Inflammatory macrophage (primary cell): Measurements from ENCODE around the gene GHITM.
"Not testable (repeated sequence)": the region's sequence is repeated elsewhere in the genome, so short reads cannot be mapped to it uniquely, and the experiment has no call there.

ENCODE experiments used
- DNase-seq, 2 donors: peaks; one replicate each; pipeline ENCODE4 v3.0.0-alpha.2; 2020 to 2022
- total RNA-seq, 18 experiments: gene quantifications; one replicate each; lab custom pipeline; 2026; ENCODE audit warnings: mixed read lengths in 6 of 18, inconsistent platforms in 2 of 18; lab: John Stamatoyannopoulos, UW

Gene GHITM, protein sequence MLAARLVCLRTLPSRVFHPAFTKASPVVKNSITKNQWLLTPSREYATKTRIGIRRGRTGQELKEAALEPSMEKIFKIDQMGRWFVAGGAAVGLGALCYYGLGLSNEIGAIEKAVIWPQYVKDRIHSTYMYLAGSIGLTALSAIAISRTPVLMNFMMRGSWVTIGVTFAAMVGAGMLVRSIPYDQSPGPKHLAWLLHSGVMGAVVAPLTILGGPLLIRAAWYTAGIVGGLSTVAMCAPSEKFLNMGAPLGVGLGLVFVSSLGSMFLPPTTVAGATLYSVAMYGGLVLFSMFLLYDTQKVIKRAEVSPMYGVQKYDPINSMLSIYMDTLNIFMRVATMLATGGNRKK
- total RNA-seq, result 241 to 487 (median 380) reads per million in 18 experiments

DNA sequence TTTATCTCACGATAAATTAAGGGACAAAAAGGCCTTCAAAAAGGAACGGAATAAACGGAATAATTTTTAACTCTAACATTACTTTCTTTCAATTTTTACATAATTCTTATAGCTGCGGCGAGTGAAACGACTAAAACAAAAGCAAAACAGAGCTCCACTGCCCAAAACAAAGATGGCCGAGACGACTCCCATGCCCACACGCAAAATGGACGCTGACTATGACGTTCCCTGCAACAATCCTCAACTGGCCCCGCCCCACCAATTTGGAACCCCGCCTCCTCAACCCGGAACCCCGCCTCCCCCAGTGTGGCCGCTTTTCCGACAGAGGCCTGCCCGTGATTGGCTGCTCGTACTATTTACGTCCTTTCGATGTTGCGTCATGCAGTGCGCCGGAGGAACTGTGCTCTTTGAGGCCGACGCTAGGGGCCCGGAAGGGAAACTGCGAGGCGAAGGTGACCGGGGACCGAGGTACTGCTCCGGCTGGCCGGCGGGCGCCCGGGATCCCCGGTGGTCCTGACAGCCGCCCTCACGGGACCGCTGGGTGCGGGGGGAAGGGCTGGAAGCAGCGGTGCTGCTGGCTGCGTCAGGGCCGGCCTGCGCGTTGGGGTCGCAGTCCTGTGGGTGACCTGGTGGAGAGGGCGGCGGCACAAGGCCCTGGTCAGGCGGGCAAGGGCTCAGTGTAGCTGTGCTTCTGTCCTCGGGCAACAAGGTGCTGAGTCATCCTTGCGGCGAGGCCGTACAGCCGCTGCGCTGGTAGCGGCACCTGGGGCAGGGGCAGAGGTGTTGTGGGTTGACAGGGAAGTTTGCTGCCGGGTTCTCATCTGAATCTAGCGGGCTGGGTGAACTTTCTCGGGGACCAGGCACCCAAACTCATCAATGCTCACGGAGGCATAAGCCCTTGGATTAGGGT is at the start of gene GHITM:
Gene GHITM (plus strand): TSS at position 384 of the 910 bp plus-strand sequence. CDS start 1,992 bp downstream, outside the sequence.
- DNase-seq, result peak; percentile 99

DNA sequence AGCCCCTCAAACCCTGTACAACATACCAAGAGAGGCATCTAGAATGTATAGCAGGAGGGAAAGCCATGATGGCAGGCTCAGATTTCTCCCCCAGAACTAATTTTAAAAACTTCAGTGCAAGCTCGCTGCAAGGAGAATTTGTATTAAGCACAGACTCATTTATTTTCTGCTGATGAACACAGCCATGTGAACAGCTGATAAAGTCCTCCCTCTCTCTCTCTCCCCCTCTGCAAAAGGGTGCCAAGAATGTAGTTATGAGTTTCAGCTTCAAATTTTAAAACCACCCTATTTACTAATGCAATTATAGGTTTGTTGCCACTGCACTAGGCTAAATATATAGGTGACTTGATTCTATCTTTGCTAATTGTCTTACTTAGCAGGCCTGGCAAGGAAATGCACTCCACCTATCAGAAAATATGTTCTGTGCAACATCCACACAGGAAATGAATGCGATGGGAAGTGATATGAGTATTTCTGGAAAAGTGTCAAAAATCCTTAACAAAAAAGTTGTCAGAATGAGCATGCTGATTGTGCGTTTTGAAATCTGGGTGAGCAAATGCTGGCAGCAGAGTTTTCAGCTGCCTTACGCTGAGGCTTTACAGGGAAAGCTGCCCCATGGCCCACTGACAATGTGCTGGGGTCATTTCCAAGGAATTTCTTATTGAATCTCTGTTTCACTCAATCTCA is 43.4 kb upstream of the GHITM start:
- DNase-seq, result no peak

DNA sequence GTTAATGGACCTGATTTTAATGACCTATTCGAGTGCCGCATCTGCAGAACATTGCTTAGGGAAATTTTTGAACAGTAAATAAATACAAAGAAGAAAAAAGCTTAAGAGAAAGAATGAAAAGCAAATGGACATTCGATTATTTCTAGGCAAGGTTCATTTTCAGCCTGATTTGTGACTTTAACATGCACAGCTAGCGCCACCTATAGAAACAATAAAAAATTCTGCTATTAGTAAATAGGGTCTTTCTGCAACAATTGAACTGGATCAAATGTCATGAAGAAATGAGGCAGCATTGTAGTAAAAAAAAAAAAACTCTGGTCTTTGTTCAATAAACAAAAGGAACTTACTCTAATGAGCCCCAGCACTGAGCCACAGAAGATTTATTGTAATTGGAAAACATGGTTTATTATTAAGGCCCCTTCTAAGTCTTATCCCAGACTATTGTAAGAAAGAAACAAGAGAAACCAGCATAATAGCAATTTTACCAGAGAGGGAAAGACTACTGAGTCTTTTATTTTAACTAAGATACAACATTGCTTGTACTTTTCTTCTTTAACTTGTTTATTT is 41.4 kb upstream of the GHITM start:
- DNase-seq, result no peak

DNA sequence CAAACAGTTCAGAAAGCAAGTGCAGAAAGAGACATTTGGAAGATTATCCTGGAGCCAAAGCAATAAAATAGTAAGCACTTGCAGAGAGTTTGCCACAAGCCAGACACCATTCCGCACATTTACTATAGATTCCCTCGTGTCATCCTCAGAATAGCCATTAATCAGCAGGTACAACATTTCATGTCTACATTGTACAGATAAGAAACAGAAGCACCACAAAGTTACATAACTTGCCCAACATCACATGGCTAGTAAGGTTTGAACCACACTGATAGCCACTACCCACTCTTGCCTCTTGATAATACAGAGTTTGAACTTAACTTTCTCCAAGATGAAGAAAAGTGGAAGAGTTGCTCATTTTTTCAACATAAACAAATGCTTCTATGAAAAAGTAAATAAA is 40.6 kb upstream of the GHITM start:
- DNase-seq, result no peak

DNA sequence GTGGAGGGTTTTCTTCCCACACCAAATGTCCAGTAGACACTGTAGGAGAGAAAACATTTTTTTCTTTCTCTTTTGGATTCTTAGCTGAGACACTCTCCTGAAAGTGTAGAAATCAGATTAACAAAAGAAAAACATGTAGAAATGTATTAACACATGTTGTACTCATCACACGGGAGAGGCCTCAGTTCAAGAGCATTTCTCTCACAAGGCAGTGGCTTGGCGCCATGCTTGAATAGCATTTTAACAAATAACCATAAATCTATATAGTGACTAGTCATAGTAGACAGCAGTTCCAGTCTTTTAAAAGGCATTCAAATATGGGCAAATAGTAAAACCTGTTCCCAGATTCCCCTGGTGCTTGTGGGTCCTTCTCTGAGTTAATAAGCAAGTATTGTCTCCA is 38.3 kb upstream of the GHITM start:
- DNase-seq, result no peak

DNA sequence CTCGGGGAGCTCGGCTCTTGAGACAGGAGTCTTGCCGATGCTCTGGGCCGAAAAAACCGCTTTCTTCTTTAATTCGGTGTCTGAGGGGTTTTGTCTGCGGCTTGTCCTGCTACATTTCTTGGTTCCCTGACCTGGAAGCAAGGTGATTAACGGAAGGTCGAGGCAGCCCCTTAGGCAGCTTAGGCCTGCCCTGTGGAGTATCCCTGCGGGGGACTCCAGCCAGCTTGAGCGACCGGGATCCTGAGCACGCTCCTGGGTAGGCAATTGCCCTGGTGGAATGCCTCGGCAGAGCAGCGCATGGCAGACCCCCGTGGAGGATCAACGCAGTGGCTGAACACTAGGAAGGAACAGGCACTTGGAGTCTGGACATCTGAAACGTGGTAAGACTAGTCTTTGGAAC is 30.5 kb upstream of the GHITM start:
- no peak for DNase-seq

DNA sequence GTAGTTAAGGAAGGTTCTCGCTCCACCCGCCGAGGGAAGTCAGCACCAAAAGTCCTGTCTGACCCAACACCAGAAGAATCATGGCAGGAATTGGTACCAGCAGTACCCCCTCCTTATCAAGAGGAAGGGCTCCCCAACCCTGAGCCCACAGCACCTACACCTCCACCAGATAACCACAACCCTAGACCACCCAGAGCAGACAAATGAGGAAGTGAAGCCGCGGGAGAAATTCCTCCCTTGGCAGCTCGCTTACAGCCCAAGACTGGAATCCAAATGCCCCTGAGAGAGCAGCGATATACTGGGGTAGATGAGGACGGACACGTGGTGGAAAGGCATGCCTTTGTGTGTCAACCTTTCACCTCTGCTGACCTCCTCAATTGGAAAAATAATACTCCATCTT is 29.5 kb upstream of the GHITM start:
- DNase-seq, result not testable (repeated sequence)

DNA sequence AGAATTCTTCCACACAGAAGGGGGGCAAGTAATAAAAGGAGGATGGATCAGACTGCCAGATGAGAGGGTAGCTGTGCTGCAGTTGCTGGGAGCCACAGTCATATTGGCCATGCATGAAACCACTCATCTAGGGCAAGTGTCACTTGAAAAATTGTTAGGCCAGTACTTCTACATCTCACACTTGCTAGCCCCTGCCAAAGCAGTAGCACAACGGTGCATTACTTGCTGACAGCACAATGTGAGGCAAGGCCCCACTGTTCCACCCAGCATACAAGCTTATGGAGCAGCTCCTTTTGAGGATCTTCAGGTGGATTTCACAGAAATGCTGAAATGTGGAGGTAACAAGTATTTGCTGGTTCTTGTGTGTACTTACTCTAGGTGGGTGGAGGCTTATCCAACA is 25.8 kb upstream of the GHITM start:
- not testable (repeated sequence) for DNase-seq

DNA sequence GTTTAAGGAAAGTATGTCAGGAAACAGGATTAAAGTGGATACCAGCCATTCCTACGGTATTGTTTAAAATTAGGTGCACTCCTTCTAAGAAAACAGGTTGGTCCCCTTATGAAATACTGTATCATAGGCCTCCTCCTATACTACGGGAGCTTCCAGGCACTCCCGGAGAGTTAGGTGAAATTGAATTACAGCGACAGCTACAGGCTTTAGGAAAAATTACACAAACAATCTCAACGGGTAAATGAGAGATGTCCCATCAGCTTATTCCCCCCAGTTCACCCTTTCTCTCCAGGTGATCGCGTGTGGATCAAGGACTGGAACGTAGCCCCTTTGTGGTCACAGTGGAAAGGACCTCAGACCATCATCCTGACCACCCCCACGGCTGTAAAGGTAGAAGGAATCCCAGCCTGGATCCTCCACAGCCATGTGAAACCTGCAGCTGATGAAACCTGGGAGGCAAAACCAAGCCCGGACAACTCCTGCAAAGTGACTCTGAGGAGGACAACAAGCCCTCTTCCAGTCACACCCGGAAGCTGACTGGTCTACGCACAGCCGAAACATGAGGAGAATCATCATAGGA is 25.1 kb upstream of the GHITM start:
- no peak for DNase-seq

DNA sequence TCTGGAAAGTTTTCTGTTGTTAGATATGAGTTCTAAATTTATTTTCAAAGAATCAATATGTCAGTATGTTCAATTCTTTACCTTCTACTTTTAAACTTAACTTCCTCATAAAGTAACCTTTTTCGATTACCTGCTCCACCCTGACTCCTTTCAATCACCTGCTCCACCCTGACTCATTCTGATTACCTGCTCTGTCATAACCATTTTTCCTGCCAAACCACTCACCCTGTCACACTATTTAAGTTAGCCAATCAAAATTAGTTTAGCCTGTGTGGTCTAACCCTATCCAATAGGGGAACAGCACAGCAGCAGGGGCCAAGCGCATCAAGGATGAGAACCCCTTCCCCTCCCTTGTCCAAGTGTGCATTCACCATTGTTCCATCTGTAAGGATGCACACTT is 22.1 kb upstream of the GHITM start:
- DNase-seq, result not testable (repeated sequence)

DNA sequence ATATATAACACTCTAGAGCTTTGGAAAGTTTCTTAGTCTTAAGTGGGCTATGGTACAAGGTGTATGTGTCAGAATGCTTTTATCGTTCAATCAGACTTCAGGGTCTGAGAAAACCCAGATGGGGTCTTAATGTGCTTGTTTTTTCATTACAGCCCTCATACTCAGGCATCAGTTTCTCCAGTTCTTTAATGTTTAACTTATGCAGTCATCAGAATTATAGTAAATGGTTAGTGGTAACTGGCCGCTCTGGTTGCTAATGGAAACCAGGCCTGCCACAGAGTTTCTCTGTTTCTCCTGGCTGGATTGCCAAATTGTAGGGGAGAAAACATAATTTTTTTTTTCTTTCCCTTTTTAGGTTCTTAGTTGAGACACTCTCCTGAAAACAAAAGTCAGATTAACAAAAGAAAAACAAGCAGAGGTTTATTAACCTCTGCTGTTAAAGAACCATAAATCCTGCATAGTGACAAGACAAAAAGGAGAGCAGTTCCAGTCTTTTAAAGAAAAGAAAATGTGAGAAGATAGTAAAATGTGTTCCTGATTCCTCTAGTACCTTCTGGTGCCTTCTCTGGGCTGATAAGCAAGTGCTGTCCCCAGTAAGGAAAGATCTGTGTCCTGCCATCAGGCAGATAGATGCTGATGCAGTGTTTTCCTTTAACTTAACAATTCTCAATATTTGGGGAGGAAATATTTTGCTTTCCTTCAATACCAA is 21.5 kb upstream of the GHITM start:
- no peak for DNase-seq

DNA sequence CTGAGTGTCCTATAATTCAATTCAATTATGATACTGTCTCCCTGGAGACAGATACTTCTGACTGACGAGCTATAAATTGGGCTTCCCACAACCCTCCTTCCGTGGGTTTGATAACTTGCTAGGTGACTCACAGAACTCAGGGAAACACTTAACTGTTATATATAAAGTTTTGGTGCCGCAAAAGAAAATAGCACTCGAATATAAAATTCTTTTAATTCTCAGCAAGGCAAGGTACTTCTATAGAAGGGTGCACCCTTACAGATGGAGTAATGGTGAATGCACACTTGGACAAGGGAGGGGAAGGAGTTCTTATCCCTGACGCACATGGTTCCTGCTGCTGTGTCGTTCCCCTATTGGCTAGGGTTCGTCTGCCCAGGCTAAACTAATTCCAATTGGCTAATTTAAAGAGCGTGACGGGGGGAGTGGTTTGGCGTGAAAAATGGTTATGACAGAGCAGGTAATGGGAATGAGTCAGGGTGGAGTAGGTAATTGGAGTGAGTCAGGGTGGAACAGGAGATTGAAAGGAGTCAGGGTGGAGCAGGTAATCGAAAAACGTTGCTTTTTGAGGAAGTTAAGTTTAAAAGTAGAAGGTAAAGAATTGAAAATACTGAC is 20.8 kb upstream of the GHITM start:
- DNase-seq, result no peak

DNA sequence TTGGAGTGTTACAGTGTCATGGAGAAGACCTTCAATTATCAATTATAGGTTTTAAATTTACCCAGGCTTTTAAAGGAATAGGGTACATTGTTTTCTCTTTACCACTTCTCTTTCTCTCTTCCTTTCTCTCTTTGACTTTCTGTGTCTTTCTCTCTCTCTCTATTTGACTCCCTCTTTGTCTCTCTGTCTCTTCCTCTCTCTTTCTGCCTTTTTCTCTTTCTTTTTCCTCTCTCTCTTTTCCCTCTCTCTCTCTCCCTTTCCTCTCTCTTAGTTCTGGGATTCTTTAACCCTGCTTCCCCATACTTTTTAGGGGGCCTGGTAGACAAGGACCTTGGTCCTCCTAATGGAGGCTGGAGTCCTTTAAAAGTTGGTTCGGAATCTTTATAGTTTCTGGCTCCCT is 15.9 kb upstream of the GHITM start:
- DNase-seq, result no peak

DNA sequence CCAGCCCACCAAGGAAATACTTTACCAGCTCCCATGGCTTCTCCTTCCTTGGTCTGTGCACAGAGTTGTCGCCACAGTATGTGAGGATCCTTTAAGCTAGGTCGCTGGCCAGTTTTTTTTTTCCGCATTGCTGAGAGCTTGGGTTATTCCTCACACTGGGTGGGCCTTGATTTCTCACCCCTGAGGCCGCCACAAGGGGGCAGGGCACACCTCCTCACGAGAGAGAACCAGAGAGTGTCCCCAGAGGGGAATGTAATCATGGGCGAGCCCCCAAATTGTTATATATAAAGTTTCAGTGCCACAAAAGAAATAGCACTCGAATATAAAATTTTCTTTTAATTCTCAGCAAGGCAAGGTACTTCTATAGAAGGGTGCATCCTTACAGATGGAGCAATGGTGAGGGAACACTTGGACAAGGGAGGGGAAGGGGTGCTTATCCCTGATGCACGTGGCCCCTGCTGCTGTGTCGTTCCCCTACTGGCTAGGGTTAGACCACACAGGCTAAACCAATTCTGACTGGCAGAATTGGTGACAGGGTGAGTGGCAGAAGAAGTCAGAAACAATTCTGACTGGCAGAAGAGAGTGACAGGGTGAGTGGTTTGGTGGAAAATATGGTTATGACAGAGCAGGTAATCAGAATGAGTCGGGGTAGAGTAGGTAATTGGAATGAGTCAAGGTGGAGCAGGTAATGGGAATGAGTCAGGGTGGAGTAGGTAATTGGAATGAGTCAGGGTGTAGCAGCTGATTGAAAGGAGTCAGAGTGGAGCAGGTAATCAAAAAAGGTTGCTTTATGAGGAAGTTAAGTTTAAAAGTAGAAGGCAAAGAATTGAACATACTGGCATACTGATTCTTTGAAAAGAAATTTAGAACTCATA is 13.2 kb upstream of the GHITM start:
- DNase-seq, result not testable (repeated sequence)

DNA sequence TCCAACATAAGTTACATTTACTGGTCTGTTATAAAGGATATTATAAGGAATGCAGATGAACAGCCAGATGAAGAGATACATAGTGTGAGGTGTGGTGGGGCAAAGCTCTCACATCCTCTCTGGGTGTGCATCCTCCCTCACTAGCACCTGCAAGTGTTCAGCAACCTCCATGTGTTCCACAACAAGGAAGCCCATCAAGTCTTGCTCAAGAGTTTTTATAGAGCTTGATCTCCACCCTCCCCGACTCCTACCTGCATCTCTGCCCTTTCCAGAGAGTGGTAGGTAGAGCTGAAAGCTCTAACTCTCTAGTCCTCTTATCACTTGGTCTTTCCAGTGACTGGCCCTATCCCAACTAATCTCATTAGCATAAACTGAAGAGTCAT is 12.5 kb upstream of the GHITM start:
- DNase-seq, result no peak

DNA sequence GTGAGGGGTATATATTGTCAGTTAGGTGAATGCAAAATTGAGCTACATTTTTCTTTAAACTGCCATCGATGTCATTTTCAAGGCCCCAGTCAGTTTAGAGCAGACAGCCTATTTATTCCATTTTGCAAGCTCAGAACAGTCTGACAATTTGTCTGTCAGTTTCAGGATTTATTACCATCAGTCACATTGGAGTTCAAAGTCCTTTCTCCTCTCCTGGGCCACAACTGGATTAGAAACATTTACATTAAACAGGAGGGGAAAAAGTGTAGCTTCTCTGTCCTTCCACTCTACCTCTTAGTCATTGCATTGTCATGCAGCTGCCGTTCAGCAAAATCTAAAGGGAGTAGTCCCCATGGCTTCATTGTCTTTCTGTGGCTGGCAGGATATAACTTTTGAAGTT is 3.5 kb upstream of the GHITM start:
- DNase-seq, result no peak

DNA sequence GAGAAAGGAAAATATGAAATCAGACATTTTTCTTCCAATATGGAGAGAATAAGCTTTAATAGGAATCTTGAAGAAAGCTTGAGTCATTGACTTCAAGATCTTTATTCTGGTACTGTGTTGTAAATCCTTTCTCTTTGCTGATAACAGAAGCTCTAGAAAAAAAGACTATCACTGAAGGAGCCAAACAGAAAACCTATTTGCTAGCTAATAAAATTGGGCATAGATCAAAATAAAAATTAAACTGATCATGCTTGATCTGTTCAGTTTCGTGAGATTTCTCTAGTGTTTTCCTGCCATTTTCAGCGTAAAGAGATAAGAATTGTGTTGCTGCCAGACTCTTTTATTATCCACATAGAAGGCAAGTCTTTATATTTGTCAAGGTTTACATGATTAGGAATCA is 1.5 kb upstream of the GHITM start:
- no peak for DNase-seq

DNA sequence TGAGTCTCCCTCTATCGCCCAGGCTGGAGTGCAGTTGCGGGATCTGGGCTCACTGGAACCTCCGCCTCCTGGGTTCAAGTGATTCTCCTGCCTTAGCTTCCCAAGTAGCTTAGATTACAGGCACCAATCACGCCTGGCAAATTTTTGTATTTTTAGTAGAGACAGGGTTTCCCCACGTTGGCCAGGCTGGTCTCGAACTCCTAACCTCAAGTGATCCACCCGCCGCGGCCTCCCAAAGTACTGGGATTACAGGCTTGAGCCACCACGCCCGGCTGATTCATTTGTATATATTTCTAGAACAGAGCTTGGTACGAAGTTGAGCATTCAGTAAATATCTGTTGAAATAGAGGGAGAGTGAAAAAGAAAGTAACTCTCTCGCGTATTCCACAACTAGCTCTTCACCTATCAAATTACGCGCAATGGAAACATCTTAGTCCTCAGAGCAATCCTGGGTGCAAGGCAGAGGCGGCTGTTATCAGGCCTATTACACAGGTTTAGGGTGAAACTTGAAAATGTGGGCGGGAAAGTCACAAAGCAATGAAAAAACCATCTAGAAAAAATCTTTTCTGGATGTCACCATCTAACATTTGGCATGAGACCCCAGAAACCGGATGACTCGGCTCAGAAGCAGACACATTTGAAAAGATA is 707 bp upstream of the GHITM start:
- DNase-seq, result no peak

DNA sequence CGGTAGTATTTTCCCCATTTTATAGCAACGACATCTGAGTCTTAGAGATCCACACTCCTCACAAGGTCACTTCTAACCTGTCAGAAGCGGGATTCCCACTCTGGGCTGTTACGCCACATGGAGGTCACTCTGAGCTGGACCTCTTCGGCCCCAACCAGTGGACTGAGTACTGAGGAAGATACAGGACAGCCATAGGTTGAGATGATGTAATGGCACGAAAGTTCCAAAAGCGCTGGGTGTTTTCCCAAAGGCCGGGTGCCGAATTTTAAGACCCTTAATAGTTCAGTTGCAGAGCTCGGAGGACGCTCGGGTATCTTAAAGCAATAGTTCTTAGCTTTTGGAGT is 699 bp downstream of the GHITM start:
- DNase-seq, result peak; percentile 30

DNA sequence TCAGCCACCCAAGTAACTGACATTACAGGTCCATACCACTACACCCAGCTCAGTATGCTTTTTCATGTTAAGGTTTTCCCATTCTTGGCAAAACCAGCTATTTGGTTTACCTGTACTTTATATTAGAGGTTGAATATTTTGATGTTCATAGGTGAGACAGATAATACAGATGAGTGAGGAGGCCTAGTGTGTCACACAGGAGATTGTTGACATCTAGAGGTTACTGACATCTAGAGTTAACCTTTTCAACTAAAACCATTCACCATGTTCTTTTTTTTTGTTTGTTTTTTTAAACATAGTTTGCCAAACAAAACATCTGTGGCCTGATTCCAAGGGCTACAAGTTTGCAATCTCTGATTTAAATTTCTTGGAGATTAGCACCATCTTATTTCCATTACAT is 8.0 kb downstream of the GHITM start:
- DNase-seq, result no peak
